ENCODE data around the gene USH2A. TPM values are rescaled to one million over a fixed set of nuclear protein-coding genes. Genes with fewer than 3 reads are reported as not detected.

The USH2A gene
- total and polyA plus RNA-seq, 2 experiments from 2014 or later, result under 0.01 to 0.01 TPM

- Histone ChIP-seq H2AFZ (no peak overlapping the region), H3K9me2 (ENCODE audit: insufficient read depth) (peaks cover 3% of the 10 kb centered on the region; the same call in 1 of the 2 replicates), H3K4me2 (ENCODE audit: unreplicated experiment) (no peak overlapping the region), H3K27ac (no peak overlapping the region), H4K20me1 (ENCODE audit: insufficient read depth) (no peaks in the 10 kb centered on the region), H3K27me3 (replicated peaks; ENCODE audit: insufficient read depth) (no peaks in the 10 kb centered on the region; the same call in 1 of the 2 replicates), H3F3A (ENCODE audit: insufficient read depth) (no peaks in the 10 kb centered on the region), H3K9ac (no peak overlapping the region), H3K9me3 (ENCODE audit: low read depth) (no peaks in the 10 kb centered on the region), H3K4me1 (ENCODE audit: insufficient read depth) (no peaks in the 10 kb centered on the region), H3K4me3 (no peak overlapping the region), H3K79me2 (ENCODE audit: insufficient read depth) (no peaks in the 10 kb centered on the region), H3K36me3 (ENCODE audit: low read depth) (no peaks in the 10 kb centered on the region)
- in situ Hi-C loops (cut with MboI), result no loop called here
- WGBS, 2 experiments (ENCODE audit: low coverage in 1 of 2, low lambda C conversion rate in 2 of 2, missing lambda C conversion rate in 2 of 2), result 7 to 12% methylated on average over 2 of the region's 2 CpGs
- TF ChIP-seq EZH2phosphoT487 (IDR thresholded peaks at IDR 0.05; ENCODE audit: insufficient read depth, low read depth), result no peak
- DNase-seq, result no peak
Observed at GRCh38 chr1:216453777-216454176, 30.5 kb upstream of the USH2A start.

- no peaks in the 10 kb centered on the region for H3K9me2 ChIP-seq (ENCODE audit: insufficient read depth)
- H3K4me1 ChIP-seq (ENCODE audit: insufficient read depth), result no peaks in the 10 kb centered on the region
- H3K9ac ChIP-seq, result no peak overlapping the region
- in situ Hi-C loops (cut with MboI), result no loop called here
- H3K9me3 ChIP-seq (ENCODE audit: low read depth), result no peaks in the 10 kb centered on the region
- H3K4me3 ChIP-seq, result no peak overlapping the region
- H3F3A ChIP-seq (ENCODE audit: insufficient read depth), result no peaks in the 10 kb centered on the region
- no peaks in the 10 kb centered on the region for H3K79me2 ChIP-seq (ENCODE audit: insufficient read depth)
- H4K20me1 ChIP-seq (ENCODE audit: insufficient read depth), result no peaks in the 10 kb centered on the region
- TF ChIP-seq EZH2 (IDR thresholded peaks at IDR 0.05; ENCODE audit: insufficient read depth, poor library complexity, severe bottlenecking) (no peak), EZH2phosphoT487 (IDR thresholded peaks at IDR 0.05; ENCODE audit: insufficient read depth, low read depth) (no peak)
- H2AFZ ChIP-seq, result no peak overlapping the region
- H3K36me3 ChIP-seq (ENCODE audit: low read depth), result no peaks in the 10 kb centered on the region
- WGBS, 2 experiments (ENCODE audit: low coverage in 1 of 2, low lambda C conversion rate in 2 of 2, missing lambda C conversion rate in 2 of 2), result 30 to 37% methylated on average over 3 of the region's 3 CpGs
- no peak overlapping the region for H3K27ac ChIP-seq
- no peaks in the 10 kb centered on the region; the same call in 1 of the 2 replicates for H3K27me3 ChIP-seq (replicated peaks; ENCODE audit: insufficient read depth)
- no peak overlapping the region for H3K4me2 ChIP-seq (ENCODE audit: unreplicated experiment)
- no peak for DNase-seq
Observed at GRCh38 chr1:216450227-216450626, 27.0 kb upstream of the USH2A start.

GRCh38 chr1:216448011-216448510, 24.8 kb upstream of the USH2A start:
- no peak overlapping the region for H3K4me3 ChIP-seq
- H3K4me2 ChIP-seq (ENCODE audit: unreplicated experiment), result no peak overlapping the region
- no peak overlapping the region for H3K9ac ChIP-seq
- TF ChIP-seq EZH2 (IDR thresholded peaks at IDR 0.05; ENCODE audit: insufficient read depth, poor library complexity, severe bottlenecking) (no peak), EZH2phosphoT487 (IDR thresholded peaks at IDR 0.05; ENCODE audit: insufficient read depth, low read depth) (no peak)
- H3K79me2 ChIP-seq (ENCODE audit: insufficient read depth), result no peaks in the 10 kb centered on the region
- H3K9me3 ChIP-seq (ENCODE audit: low read depth), result no peaks in the 10 kb centered on the region
- H4K20me1 ChIP-seq (ENCODE audit: insufficient read depth), result no peaks in the 10 kb centered on the region
- no peak overlapping the region for H2AFZ ChIP-seq
- H3F3A ChIP-seq (ENCODE audit: insufficient read depth), result no peaks in the 10 kb centered on the region
- no peaks in the 10 kb centered on the region for H3K9me2 ChIP-seq (ENCODE audit: insufficient read depth)
- no peaks in the 10 kb centered on the region; the same call in 1 of the 2 replicates for H3K27me3 ChIP-seq (replicated peaks; ENCODE audit: insufficient read depth)
- no peak for DNase-seq
- H3K27ac ChIP-seq, result no peak overlapping the region
- no peaks in the 10 kb centered on the region for H3K4me1 ChIP-seq (ENCODE audit: insufficient read depth)
- no peaks in the 10 kb centered on the region for H3K36me3 ChIP-seq (ENCODE audit: low read depth)
- in situ Hi-C loops (cut with MboI), result no loop called here

- Histone ChIP-seq H3K9me3 (ENCODE audit: low read depth) (no peaks in the 10 kb centered on the region), H3K4me2 (ENCODE audit: unreplicated experiment) (no peak overlapping the region), H3K79me2 (ENCODE audit: insufficient read depth) (no peaks in the 10 kb centered on the region), H3K4me3 (no peak overlapping the region), H3K4me1 (ENCODE audit: insufficient read depth) (no peaks in the 10 kb centered on the region), H3K9me2 (ENCODE audit: insufficient read depth) (no peaks in the 10 kb centered on the region), H3K27me3 (replicated peaks; ENCODE audit: insufficient read depth) (no peaks in the 10 kb centered on the region), H2AFZ (no peak overlapping the region), H3F3A (ENCODE audit: insufficient read depth) (no peaks in the 10 kb centered on the region), H3K9ac (no peak overlapping the region), H3K36me3 (ENCODE audit: low read depth) (no peaks in the 10 kb centered on the region), H3K27ac (no peak overlapping the region), H4K20me1 (ENCODE audit: insufficient read depth) (no peaks in the 10 kb centered on the region)
- 23 to 25% methylated on average over 5 of the region's 5 CpGs for WGBS, 2 experiments (ENCODE audit: low coverage in 1 of 2, low lambda C conversion rate in 2 of 2, missing lambda C conversion rate in 2 of 2)
- no peak for TF ChIP-seq EZH2phosphoT487 (IDR thresholded peaks at IDR 0.05; ENCODE audit: insufficient read depth, low read depth)
- no peak for TF ChIP-seq EZH2 (IDR thresholded peaks at IDR 0.05; ENCODE audit: insufficient read depth, poor library complexity, severe bottlenecking)
- in situ Hi-C loops (cut with MboI), result no loop called here
- DNase-seq, result no peak
Observed at GRCh38 chr1:216437603-216438002, 14.4 kb upstream of the USH2A start.

GRCh38 chr1:216434232-216434631, 11.0 kb upstream of the USH2A start:
- TF ChIP-seq EZH2phosphoT487 (IDR thresholded peaks at IDR 0.05; ENCODE audit: insufficient read depth, low read depth) (no peak), EZH2 (IDR thresholded peaks at IDR 0.05; ENCODE audit: insufficient read depth, poor library complexity, severe bottlenecking) (no peak)
- DNase-seq, result no peak
- Histone ChIP-seq H3K27ac (no peak overlapping the region), H4K20me1 (ENCODE audit: insufficient read depth) (no peaks in the 10 kb centered on the region), H3K4me1 (ENCODE audit: insufficient read depth) (no peaks in the 10 kb centered on the region), H3K27me3 (replicated peaks; ENCODE audit: insufficient read depth) (no peaks in the 10 kb centered on the region), H3K4me2 (ENCODE audit: unreplicated experiment) (no peak overlapping the region), H3K9me3 (ENCODE audit: low read depth) (no peaks in the 10 kb centered on the region), H3K79me2 (ENCODE audit: insufficient read depth) (no peaks in the 10 kb centered on the region), H3K36me3 (ENCODE audit: low read depth) (no peaks in the 10 kb centered on the region), H2AFZ (no peak overlapping the region), H3K9me2 (ENCODE audit: insufficient read depth) (no peaks in the 10 kb centered on the region), H3K9ac (no peak overlapping the region), H3F3A (ENCODE audit: insufficient read depth) (no peaks in the 10 kb centered on the region), H3K4me3 (no peak overlapping the region)
- in situ Hi-C loops (cut with MboI), result no loop called here

Data from GM23248 (cell line).